PC-3 (cell line): ENCODE measurements around the gene WDR86. TPM values are rescaled to one million over a fixed set of nuclear protein-coding genes. Genes with fewer than 3 reads are reported as not detected.

Experiments
- ATAC-seq: fragments of 200-7000 bp; cut with Tn5 transposase; 2 replicates; pipeline ENCODE4 v1.9.1; 2020; ENCODE audit warnings: mild to moderate bottlenecking, moderate library complexity
- BruUV-seq: library from RNA; stranded (reverse); fragments of 400-500 nt; replicated peaks from 2 replicates; lab custom pipeline; 2021; lab: Mats Ljungman, UMichigan
- CTCF ChIA-PET: fragments of 300-600 bp; sonication (Branson Sonifier 250); formaldehyde crosslinking; loops from one replicate; lab custom pipeline; 2022; ENCODE audit warnings: antibody characterized with exemption; lab: Charles Lee
- POLR2A ChIA-PET: fragments of 300-600 bp; sonication (Branson Sonifier 250); formaldehyde crosslinking; loops from one replicate; lab custom pipeline; 2022; ENCODE audit warnings: antibody characterized with exemption; ENCODE audit not compliant: unreplicated experiment; lab: Charles Lee
- DNase-seq: peaks from one replicate; pipeline ENCODE4 v3.0.0-alpha.2; 2015
- H2AFZ ChIP-seq: fragments of 300-600 bp; sonication (generic); 2 replicates; pipeline ENCODE4 v1.6.0; 2016; ENCODE audit warnings: antibody characterized with exemption, low read length
- H3F3A ChIP-seq: fragments of 300-600 bp; sonication (generic); one replicate; pipeline ENCODE4 v1.6.0; 2017; ENCODE audit warnings: antibody characterized with exemption, low read length, control low read depth, mild to moderate bottlenecking; ENCODE audit not compliant: unreplicated experiment
- H3K27ac ChIP-seq: fragments of 300-600 bp; sonication (generic); 2 replicates; pipeline ENCODE4 v1.5.1; 2016; ENCODE audit warnings: mild to moderate bottlenecking, low read length
- H3K27me3 ChIP-seq: fragments of 300-600 bp; sonication (generic); 2 replicates; pipeline ENCODE4 v1.6.1; 2016; ENCODE audit warnings: low read length, mixed read lengths
- H3K36me3 ChIP-seq: fragments of 300-600 bp; sonication (generic); 2 replicates; pipeline ENCODE4 v1.6.1; 2016; ENCODE audit warnings: low read depth, mixed run types, low read length, mixed read lengths
- H3K4me1 ChIP-seq: fragments of 300-600 bp; sonication (generic); 2 replicates; pipeline ENCODE4 v1.5.1; 2016; ENCODE audit warnings: low read length; ENCODE audit not compliant: insufficient read depth
- H3K4me2 ChIP-seq: fragments of 300-600 bp; sonication (generic); 2 replicates; pipeline ENCODE4 v1.6.0; 2016; ENCODE audit warnings: low read length
- H3K4me3 ChIP-seq: fragments of 300-600 bp; sonication (generic); 2 replicates; pipeline ENCODE4 v1.5.1; 2016; ENCODE audit warnings: mild to moderate bottlenecking, low read length, mixed read lengths
- H3K79me2 ChIP-seq: fragments of 300-600 bp; sonication (generic); 2 replicates; pipeline ENCODE4 v1.6.1; 2017; ENCODE audit warnings: low read length, mixed read lengths
- H3K9ac ChIP-seq: fragments of 300-600 bp; sonication (generic); 2 replicates; pipeline ENCODE4 v1.6.0; 2016; ENCODE audit warnings: mild to moderate bottlenecking, low read length
- H3K9me2 ChIP-seq: fragments of 300-600 bp; sonication (generic); replicated peaks from 2 replicates; pipeline ENCODE4 v1.6.1; 2016; ENCODE audit warnings: mixed run types, low read length, mixed read lengths
- H3K9me3 ChIP-seq: fragments of 300-600 bp; sonication (generic); 2 replicates; pipeline ENCODE4 v1.6.1; 2016; ENCODE audit warnings: low read length, mixed read lengths
- H4K20me1 ChIP-seq: fragments of 300-600 bp; sonication (generic); 2 replicates; pipeline ENCODE4 v1.6.1; 2016; ENCODE audit warnings: low read length, mixed read lengths
- EZH2 ChIP-seq: fragments of 300-600 bp; sonication (generic); IDR thresholded peaks from one replicate; pipeline ENCODE4 v1.6.1; 2017; ENCODE audit warnings: antibody characterized with exemption, mild to moderate bottlenecking, low read length; ENCODE audit not compliant: unreplicated experiment
- EZH2phosphoT487 ChIP-seq: fragments of 300-600 bp; sonication (generic); IDR thresholded peaks from 2 replicates; pipeline ENCODE4 v1.6.1; 2018; ENCODE audit warnings: mild to moderate bottlenecking, antibody characterized with exemption, low read length, borderline replicate concordance
- intact Hi-C: fragments of 100-400 bp; cut with micrococcal nuclease; formaldehyde crosslinking; loops from 2 replicates; pipeline ENCODE4 v1.9.0; 2023
- total RNA-seq: library from RNA; depleted of rRNA; stranded (reverse); fragments of >200 nt; gene quantifications from 2 replicates; pipeline ENCODE4 v1.2.3, GENCODE V29; 2014
- TF ChIP-seq, protein P1 (sequence below): fragments of 300-600 bp; sonication (generic); conservative IDR thresholded peaks from 2 replicates; pipeline ENCODE4 v1.5.1; 2017; ENCODE audit warnings: antibody characterized with exemption, low read depth, mild to moderate bottlenecking, low read length

The WDR86 gene
- total RNA-seq, 1 experiment from 2014 or later: not detected

DNA sequence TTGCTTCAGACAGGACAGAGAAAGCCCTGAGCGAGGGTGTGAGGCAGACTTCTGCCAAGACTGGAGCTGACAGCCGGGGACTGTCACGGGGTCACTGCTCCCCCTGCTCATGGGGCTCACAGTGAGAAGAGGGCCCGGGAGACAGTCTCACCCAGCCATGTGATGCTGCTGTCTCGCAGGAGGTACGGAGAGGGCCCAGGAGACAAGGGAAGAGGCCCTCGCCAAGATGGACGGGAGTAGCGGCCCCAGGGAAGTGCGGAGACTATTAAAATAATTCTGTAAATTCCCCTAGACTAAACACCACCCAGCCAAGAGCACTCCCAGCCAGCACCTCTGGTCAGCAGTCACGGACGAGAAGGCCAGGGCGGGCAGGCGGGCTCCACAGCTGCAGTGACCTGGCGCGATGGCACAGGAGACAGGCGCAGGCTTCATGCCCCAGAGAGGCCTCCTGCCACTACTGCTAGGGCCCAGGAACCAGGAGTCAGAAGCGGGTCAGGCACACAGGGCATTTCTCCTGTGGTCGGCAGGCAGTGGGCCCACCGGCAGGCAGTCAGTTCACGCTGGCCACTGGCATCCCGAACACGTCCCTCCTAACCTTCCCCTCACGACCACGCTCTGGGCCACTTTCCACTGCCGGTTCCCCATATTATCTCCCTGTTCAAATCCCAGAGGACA lies 24.1 kb downstream of the WDR86 start:
- Histone ChIP-seq H3F3A (no peaks in the 10 kb centered on the region), H3K9me2 (no peaks in the 10 kb centered on the region), H3K4me2 (no peak overlapping the region), H3K4me1 (no peaks in the 10 kb centered on the region), H3K36me3 (no peaks in the 10 kb centered on the region), H3K27me3 (no peaks in the 10 kb centered on the region; the same call in 1 of the 2 replicates), H3K79me2 (no peaks in the 10 kb centered on the region), H4K20me1 (no peaks in the 10 kb centered on the region), H3K4me3 (no peak overlapping the region), H3K9me3 (no peaks in the 10 kb centered on the region), H3K27ac (no peak overlapping the region), H3K9ac (no peak overlapping the region), H2AFZ (no peak overlapping the region)
- intact Hi-C loops: no loop called here
- TF ChIP-seq, protein P1, sequence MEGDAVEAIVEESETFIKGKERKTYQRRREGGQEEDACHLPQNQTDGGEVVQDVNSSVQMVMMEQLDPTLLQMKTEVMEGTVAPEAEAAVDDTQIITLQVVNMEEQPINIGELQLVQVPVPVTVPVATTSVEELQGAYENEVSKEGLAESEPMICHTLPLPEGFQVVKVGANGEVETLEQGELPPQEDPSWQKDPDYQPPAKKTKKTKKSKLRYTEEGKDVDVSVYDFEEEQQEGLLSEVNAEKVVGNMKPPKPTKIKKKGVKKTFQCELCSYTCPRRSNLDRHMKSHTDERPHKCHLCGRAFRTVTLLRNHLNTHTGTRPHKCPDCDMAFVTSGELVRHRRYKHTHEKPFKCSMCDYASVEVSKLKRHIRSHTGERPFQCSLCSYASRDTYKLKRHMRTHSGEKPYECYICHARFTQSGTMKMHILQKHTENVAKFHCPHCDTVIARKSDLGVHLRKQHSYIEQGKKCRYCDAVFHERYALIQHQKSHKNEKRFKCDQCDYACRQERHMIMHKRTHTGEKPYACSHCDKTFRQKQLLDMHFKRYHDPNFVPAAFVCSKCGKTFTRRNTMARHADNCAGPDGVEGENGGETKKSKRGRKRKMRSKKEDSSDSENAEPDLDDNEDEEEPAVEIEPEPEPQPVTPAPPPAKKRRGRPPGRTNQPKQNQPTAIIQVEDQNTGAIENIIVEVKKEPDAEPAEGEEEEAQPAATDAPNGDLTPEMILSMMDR: no peak
- no peak for TF ChIP-seq EZH2phosphoT487
- no peak for TF ChIP-seq EZH2
- BruUV-seq: no TSS peak
- ChIA-PET POLR2A (no interaction called here), CTCF (no interaction called here)
- DNase-seq: no peak
- no peak for ATAC-seq

DNA sequence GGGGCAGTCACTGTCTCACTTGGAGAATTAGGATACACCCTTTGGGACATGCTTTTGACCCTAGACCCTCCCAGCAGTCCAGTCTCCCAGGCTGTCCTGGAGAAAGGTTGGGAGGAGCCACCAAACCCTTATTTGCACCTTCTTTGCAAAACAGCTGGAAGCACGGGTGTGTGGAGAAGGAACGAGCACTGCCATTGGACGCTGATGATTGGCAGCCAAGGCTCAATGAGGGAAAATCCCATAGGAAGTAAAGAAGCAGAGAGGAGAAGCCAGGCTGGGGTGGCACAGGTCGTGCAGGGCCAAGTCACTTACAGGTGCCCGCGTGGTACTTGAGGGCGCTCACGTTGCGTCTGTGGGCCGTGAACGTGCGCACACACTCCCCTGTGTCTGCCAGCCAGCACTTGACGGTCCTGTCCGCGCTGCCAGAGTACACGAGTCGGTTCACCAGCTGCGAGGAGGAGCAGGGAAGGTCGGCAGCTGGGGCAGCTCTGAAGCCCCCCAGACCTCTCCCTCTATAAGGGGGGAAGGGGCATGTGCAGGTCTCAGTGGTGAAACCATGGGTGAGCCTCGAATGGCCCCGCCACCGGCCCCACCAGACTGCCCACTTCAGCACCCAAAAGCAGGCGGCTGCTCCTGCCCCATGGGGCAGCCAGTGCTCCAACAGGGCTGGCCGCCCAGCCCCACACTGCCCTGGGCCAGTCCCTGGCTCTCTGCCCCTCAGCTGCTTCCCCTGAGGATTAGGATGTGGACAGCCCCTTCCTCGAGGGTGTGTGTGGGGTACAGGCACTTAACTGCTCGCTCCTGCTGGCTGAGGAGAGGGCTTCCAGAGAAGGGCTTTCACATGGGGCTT lies 24.8 kb downstream of the WDR86 start:
- ChIA-PET POLR2A (no interaction called here), CTCF (no interaction called here)
- intact Hi-C loops: no loop called here
- no peak for TF ChIP-seq EZH2phosphoT487
- no peak for TF ChIP-seq EZH2
- TF ChIP-seq, protein P1: no peak
- no peak overlapping the region for H3K4me2 ChIP-seq
- DNase-seq (no peak), ATAC-seq (no peak)
- no peaks in the 10 kb centered on the region for H3K9me2 ChIP-seq
- H3K9me3 ChIP-seq: no peaks in the 10 kb centered on the region
- no peak overlapping the region for H3K27ac ChIP-seq
- no peak overlapping the region for H2AFZ ChIP-seq
- H3K79me2 ChIP-seq: no peaks in the 10 kb centered on the region
- H3K4me3 ChIP-seq: no peak overlapping the region
- no TSS peak for BruUV-seq
- H3K36me3 ChIP-seq: no peaks in the 10 kb centered on the region
- H3K27me3 ChIP-seq: no peaks in the 10 kb centered on the region; the same call in 1 of the 2 replicates
- H4K20me1 ChIP-seq: no peaks in the 10 kb centered on the region
- H3K4me1 ChIP-seq: no peaks in the 10 kb centered on the region
- H3K9ac ChIP-seq: no peak overlapping the region
- H3F3A ChIP-seq: no peaks in the 10 kb centered on the region

DNA sequence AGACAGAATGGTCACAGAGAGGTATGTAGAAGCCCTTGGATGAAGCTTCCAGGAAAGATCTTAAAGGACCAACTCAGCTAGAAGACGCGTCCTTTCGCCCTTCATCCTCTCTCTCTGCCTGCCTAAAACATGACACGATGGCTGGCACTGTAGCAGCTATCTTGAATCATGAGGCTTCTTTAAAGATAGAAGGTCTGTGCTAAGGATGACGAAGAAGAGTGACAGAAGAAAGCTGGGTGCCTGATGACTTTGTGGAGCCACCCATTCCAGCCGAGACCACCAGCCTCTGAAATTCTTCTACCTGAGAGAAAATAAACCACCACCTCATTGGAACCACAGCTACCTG lies 25.5 kb downstream of the WDR86 start:
- no TSS peak for BruUV-seq
- Histone ChIP-seq H3F3A (no peaks in the 10 kb centered on the region), H3K27me3 (no peaks in the 10 kb centered on the region; the same call in 1 of the 2 replicates), H3K36me3 (no peaks in the 10 kb centered on the region), H3K9me2 (no peaks in the 10 kb centered on the region), H3K9me3 (no peaks in the 10 kb centered on the region), H3K4me2 (no peak overlapping the region), H2AFZ (no peak overlapping the region), H3K79me2 (no peaks in the 10 kb centered on the region), H3K4me3 (no peak overlapping the region), H3K27ac (no peak overlapping the region), H4K20me1 (no peaks in the 10 kb centered on the region), H3K4me1 (no peaks in the 10 kb centered on the region), H3K9ac (no peak overlapping the region)
- intact Hi-C loops: no loop called here
- CTCF ChIA-PET: interaction anchor here (0.6 kb wide), 1 partner anchor 15 kb away, joined by 3 read pairs; no protein-coding TSS in a partner anchor
- POLR2A ChIA-PET: no interaction called here
- no peak for ATAC-seq
- no peak for DNase-seq
- no peak for TF ChIP-seq EZH2phosphoT487
- TF ChIP-seq, protein P1: no peak
- TF ChIP-seq EZH2: no peak
